ENCODE measurements around the gene OBSCN. TPM values are rescaled to one million over a fixed set of nuclear protein-coding genes. Genes with fewer than 3 reads are reported as not detected.

The OBSCN gene
- total and polyA plus RNA-seq, 2 of the 4 experiments (the other 2 are of a cell fraction) = 4.1 to 9.5 TPM

DNA sequence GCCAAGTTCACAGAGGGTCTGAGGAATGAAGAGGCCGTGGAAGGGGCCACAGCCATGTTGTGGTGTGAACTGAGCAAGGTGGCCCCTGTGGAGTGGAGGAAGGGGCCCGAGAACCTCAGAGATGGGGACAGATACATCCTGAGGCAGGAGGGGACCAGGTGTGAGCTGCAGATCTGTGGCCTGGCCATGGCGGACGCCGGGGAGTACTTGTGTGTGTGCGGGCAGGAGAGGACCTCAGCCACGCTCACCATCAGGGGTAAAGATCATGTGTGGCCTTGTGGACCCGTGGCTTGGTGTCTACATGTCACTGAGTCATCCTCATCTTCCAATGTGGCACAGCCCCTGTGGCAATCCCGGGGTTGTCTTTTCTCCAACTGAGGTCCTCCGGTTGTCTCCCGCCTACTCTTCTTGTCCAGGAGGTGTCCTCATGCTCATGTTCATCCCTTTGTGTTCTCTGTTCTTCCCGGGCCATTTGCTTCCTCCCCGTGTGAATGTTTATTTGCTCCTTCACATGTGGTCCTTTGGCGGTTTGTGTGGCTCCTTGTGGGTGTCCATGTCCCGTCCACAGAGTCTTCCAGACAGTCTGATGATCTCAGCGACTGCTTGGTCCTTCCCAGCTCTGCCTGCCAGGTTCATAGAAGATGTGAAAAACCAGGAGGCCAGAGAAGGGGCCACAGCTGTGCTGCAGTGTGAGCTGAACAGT lies 84.2 kb downstream of the OBSCN start:
- Histone ChIP-seq H3K4me3 (ENCODE audit: insufficient read depth, low read depth, low read length) (no peak overlapping the region), H3K56ac (ENCODE audit: extremely low read depth, insufficient read depth, low read length) (no peak overlapping the region), H2BK120ac (ENCODE audit: low read depth, low read length) (no peak overlapping the region), H3K4ac (ENCODE audit: low read depth, low read length) (no peak overlapping the region), H3K9ac (ENCODE audit: low read depth, low read length) (no peak overlapping the region), H3K14ac (replicated peaks; ENCODE audit: low read depth, low read length) (no peak overlapping the region), H3K23ac (ENCODE audit: low read depth, low read length) (no peak overlapping the region), H3K9me1 (ENCODE audit: insufficient read depth, low read length) (no peaks in the 10 kb centered on the region; the same call in 1 of the 2 replicates), H2AFZ (replicated peaks; ENCODE audit: low read length, poor library complexity) (peak overlapping the region; percentile 15), H2BK15ac (ENCODE audit: low read depth, low read length) (no peak overlapping the region), H3K9me3 (ENCODE audit: control insufficient read depth, insufficient read depth, low read length) (no peaks in the 10 kb centered on the region), H3K36me3 (ENCODE audit: control insufficient read depth, insufficient read depth, low read length) (peaks cover 32% of the 10 kb centered on the region), H4K8ac (ENCODE audit: low read depth in 2 of 2, low read length in 2 of 2) (no peak overlapping the region), H2BK5ac (ENCODE audit: low read depth, low read length, poor library complexity, severe bottlenecking) (no peak overlapping the region), H3K18ac (ENCODE audit: low read depth, low read length) (no peak overlapping the region), H4K20me1 (ENCODE audit: insufficient read depth, low read length) (no peaks in the 10 kb centered on the region), H3K79me1 (ENCODE audit: low read depth in 1 of 2, low read length in 2 of 2) (no peaks in the 10 kb centered on the region), H3K4me1 (ENCODE audit: control insufficient read depth, insufficient read depth, low read length) (no peaks in the 10 kb centered on the region), H2AK9ac (replicated peaks; ENCODE audit: low read depth, low read length, poor library complexity) (no peak overlapping the region), H2AK5ac (ENCODE audit: low read depth, low read length) (no peak overlapping the region), H3K27me3 (ENCODE audit: control insufficient read depth, insufficient read depth, low read length) (no peaks in the 10 kb centered on the region), H2BK20ac (ENCODE audit: low read depth, low read length) (no peak overlapping the region), H4K5ac (ENCODE audit: low read depth, low read length) (no peak overlapping the region), H4K91ac (ENCODE audit: insufficient read depth, low read depth, low read length) (no peak overlapping the region), H3K27ac (ENCODE audit: insufficient read depth, low read length) (no peak overlapping the region), H3K4me2 (ENCODE audit: low read depth, low read length) (no peak overlapping the region)
- DNase-seq (no peak), ATAC-seq (ENCODE audit: low read depth) (no peak)
- dilution Hi-C loops (cut with HindIII; ENCODE audit: low sequenced_read_pairs, unreplicated experiment) (no loop called here), intact Hi-C loops (cut with micrococcal nuclease) (no loop called here), in situ Hi-C loops (cut with MboI; ENCODE audit: low sequenced_read_pairs) (no loop called here)
- ChIA-PET CTCF (no interaction called here), POLR2A (ENCODE audit: unreplicated experiment) (no interaction called here)
- no TSS peak for BruUV-seq (replicated peaks)
- WGBS, 2 experiments (ENCODE audit: extremely low coverage in 2 of 2, insufficient read length in 1 of 2) = 76% methylated on average over 8 of the region's 16 CpGs; no CpG with 5 or more reads in 1 of the 2 experiments
- TF ChIP-seq NFE2L2 (IDR thresholded peaks at IDR 0.05; ENCODE audit: low read depth, low read length) = no peak
- TF ChIP-seq, protein P1, sequence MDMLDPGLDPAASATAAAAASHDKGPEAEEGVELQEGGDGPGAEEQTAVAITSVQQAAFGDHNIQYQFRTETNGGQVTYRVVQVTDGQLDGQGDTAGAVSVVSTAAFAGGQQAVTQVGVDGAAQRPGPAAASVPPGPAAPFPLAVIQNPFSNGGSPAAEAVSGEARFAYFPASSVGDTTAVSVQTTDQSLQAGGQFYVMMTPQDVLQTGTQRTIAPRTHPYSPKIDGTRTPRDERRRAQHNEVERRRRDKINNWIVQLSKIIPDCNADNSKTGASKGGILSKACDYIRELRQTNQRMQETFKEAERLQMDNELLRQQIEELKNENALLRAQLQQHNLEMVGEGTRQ (IDR thresholded peaks at IDR 0.05; ENCODE audit: low read depth, low read length) = no peak
- TF ChIP-seq RFX5 (IDR thresholded peaks at IDR 0.05; ENCODE audit: low read depth, low read length) = no peak
- TF ChIP-seq, protein P2, sequence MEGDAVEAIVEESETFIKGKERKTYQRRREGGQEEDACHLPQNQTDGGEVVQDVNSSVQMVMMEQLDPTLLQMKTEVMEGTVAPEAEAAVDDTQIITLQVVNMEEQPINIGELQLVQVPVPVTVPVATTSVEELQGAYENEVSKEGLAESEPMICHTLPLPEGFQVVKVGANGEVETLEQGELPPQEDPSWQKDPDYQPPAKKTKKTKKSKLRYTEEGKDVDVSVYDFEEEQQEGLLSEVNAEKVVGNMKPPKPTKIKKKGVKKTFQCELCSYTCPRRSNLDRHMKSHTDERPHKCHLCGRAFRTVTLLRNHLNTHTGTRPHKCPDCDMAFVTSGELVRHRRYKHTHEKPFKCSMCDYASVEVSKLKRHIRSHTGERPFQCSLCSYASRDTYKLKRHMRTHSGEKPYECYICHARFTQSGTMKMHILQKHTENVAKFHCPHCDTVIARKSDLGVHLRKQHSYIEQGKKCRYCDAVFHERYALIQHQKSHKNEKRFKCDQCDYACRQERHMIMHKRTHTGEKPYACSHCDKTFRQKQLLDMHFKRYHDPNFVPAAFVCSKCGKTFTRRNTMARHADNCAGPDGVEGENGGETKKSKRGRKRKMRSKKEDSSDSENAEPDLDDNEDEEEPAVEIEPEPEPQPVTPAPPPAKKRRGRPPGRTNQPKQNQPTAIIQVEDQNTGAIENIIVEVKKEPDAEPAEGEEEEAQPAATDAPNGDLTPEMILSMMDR (conservative IDR thresholded peaks at IDR 0.05; ENCODE audit: low read depth, low read length) = no peak
